Chondrocyte (in vitro differentiated cells): ENCODE data around the gene FBL. TPM values are rescaled to one million over a fixed set of nuclear protein-coding genes. Genes with fewer than 3 reads are reported as not detected.
"Not testable (repeated sequence)": the region's sequence is repeated elsewhere in the genome, so short reads cannot be mapped to it uniquely, and the experiment has no call there.

Source experiments
- DNase-seq: peaks from one replicate; pipeline ENCODE4 v3.0.0; 2021; ENCODE audit warnings: mixed read lengths, low spot score
- H3K27ac Mint-ChIP-seq: one replicate; pipeline ENCODE4 v1.8.0; 2021; ENCODE audit warnings: mild to moderate bottlenecking, moderate library complexity, mixed read lengths; ENCODE audit not compliant: unreplicated experiment
- H3K27me3 Mint-ChIP-seq: 2 replicates; pipeline ENCODE4 v1.8.0; 2021; ENCODE audit warnings: low read depth, mixed read lengths
- H3K36me3 Mint-ChIP-seq: 2 replicates; pipeline ENCODE4 v1.8.0; 2021; ENCODE audit warnings: low read depth, mixed read lengths
- H3K4me1 Mint-ChIP-seq: 2 replicates; pipeline ENCODE4 v1.8.0; 2021; ENCODE audit warnings: low read depth, mild to moderate bottlenecking, mixed read lengths
- H3K4me3 Mint-ChIP-seq: one replicate; pipeline ENCODE4 v1.8.0; 2021; ENCODE audit warnings: mild to moderate bottlenecking, moderate library complexity, mixed read lengths; ENCODE audit not compliant: unreplicated experiment
- H3K9me3 Mint-ChIP-seq: 2 replicates; pipeline ENCODE4 v1.8.0; 2021; ENCODE audit warnings: low read depth, mixed read lengths
- total RNA-seq: library from RNA; stranded (reverse); gene quantifications from 3 replicates; pipeline ENCODE4 v1.2.1, GENCODE V29; 2021
- TF ChIP-seq, protein P1 (sequence below): fragments of 200-600 bp; sonication (generic); IDR thresholded peaks from 2 replicates; pipeline ENCODE4 v1.5.0; 2021; ENCODE audit warnings: antibody characterized with exemption, mild to moderate bottlenecking, moderate library complexity

Gene FBL
- total RNA-seq, 1 donor from 2014 or later = 104 TPM

DNA sequence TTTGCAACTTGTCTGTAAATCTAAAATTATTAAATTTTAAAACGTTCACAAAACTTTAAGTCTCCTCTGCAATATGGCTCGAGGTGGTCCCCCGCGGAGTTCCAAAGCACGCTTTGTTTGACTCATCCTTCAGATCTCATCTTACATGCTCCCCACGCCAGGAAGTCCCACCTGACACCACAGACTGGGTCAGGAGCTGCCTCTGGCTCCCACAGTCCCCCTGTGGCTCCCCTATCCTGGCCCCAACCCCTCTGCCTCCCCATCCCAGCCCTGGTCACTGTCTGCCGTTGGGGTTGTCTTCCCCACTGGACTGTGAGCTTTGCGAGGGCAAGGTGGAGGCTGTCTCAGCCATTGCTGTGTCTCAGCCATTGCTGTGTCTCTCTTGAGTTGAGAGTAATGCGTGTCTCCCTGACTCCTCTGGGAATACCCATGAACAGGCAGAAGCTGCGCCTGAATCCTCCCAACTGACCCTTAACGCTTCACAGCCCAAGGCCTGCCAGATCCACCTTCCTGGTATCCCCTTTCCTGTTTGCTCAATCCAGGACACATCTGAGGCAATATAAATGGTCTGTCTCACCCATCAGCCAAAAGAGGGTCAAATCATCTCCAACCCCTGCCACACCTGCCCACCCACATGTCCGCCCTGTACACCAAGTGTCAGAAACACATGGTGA, 28.2 kb downstream of the FBL start:
- Mint-ChIP-seq H3K4me3 (no peak overlapping the region), H3K9me3 (no peaks in the 10 kb centered on the region), H3K36me3 (peaks cover 5% of the 10 kb centered on the region), H3K4me1 (no peaks in the 10 kb centered on the region), H3K27me3 (no peaks in the 10 kb centered on the region), H3K27ac (no peak overlapping the region)
- TF ChIP-seq, protein P1, sequence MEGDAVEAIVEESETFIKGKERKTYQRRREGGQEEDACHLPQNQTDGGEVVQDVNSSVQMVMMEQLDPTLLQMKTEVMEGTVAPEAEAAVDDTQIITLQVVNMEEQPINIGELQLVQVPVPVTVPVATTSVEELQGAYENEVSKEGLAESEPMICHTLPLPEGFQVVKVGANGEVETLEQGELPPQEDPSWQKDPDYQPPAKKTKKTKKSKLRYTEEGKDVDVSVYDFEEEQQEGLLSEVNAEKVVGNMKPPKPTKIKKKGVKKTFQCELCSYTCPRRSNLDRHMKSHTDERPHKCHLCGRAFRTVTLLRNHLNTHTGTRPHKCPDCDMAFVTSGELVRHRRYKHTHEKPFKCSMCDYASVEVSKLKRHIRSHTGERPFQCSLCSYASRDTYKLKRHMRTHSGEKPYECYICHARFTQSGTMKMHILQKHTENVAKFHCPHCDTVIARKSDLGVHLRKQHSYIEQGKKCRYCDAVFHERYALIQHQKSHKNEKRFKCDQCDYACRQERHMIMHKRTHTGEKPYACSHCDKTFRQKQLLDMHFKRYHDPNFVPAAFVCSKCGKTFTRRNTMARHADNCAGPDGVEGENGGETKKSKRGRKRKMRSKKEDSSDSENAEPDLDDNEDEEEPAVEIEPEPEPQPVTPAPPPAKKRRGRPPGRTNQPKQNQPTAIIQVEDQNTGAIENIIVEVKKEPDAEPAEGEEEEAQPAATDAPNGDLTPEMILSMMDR = no peak
- DNase-seq = no peak

DNA sequence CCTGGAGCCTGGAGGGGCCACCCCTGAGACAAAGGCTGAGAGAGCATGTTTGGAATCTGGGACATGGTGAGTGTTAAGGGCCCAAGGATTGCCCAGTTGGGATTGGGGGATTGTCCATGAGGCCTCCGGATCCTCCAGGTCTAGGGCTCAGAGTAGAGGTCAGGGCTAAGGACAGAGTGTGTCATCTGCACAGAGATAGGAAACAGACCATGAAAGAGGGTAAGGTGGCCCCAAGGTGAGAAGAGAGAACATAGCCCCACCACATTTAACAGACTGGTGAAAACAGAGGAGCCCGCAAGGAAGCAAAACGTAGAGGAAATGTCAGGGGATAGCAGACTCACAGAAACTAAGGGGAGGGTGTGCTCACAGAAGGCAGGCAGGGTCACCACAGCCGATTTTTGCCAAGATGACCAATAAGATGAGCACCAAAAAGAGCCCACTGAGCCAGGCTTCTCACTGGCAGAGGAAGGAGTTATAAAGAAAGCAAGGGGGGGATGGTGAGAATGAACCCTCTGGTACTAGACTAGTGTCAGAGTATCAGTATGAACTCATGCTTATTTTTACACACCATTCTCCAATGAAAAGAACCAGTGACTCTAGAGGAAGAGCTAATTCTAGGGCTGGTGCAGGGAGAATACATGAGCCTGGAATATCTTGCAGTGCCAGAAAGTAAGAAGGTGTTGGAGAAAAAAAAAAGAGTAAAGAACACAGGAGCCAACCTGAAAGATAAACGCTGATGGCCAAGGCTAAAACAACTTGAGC, 29.7 kb downstream of the FBL start:
- H3K9me3 Mint-ChIP-seq = no peaks in the 10 kb centered on the region
- peaks cover 5% of the 10 kb centered on the region for H3K36me3 Mint-ChIP-seq
- DNase-seq = no peak
- TF ChIP-seq, protein P1 = no peak
- no peak overlapping the region for H3K4me3 Mint-ChIP-seq
- H3K27ac Mint-ChIP-seq = no peak overlapping the region
- no peaks in the 10 kb centered on the region for H3K4me1 Mint-ChIP-seq
- H3K27me3 Mint-ChIP-seq = no peaks in the 10 kb centered on the region

DNA sequence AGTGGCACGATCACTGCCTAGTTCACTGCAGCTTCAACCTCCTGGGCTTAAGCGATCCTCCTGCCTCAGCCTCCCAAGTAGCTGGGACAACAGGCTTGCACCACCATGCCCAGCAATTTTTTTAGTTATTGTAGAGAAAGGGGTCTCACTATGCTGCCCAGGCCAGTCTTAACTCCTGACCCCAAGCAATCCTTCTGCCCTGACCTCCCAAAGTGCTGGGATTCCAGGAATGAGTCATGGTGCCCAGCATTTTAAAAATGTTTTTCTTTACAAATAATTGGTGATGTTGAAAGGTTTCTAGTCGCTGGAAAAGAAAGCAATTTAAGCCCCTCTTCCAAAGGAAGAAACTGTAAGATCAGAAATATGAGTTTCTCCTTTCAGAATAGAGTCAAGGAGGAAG, 31.6 kb downstream of the FBL start:
- H3K27me3 Mint-ChIP-seq = no peaks in the 10 kb centered on the region
- H3K27ac Mint-ChIP-seq = no peak overlapping the region
- no peaks in the 10 kb centered on the region for H3K9me3 Mint-ChIP-seq
- no peaks in the 10 kb centered on the region for H3K4me1 Mint-ChIP-seq
- DNase-seq = no peak
- peaks cover 5% of the 10 kb centered on the region for H3K36me3 Mint-ChIP-seq
- TF ChIP-seq, protein P1 = no peak
- no peak overlapping the region for H3K4me3 Mint-ChIP-seq

DNA sequence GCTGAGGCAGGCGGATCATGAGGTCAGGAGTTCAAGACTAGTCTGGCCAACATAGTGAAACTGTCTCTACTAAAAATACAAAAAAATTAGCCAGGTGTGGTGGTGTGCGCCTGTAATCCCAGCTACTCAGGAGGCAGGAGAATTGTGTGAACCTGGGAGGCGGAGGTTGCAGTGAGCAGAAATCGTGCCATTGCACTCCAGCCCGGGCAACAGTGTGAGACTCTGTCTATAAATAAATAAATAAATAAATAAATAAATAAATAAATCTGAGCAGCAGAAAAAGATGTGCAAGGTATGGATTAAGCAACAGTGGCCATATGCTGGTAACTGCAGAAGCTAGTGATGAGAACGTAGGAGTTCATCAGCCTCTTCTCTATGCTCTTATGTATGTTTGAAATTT, 32.1 kb downstream of the FBL start:
- H3K27me3 Mint-ChIP-seq, H3K9me3 Mint-ChIP-seq, DNase-seq, H3K36me3 Mint-ChIP-seq, H3K4me3 Mint-ChIP-seq, H3K4me1 Mint-ChIP-seq, H3K27ac Mint-ChIP-seq: not testable (repeated sequence)

DNA sequence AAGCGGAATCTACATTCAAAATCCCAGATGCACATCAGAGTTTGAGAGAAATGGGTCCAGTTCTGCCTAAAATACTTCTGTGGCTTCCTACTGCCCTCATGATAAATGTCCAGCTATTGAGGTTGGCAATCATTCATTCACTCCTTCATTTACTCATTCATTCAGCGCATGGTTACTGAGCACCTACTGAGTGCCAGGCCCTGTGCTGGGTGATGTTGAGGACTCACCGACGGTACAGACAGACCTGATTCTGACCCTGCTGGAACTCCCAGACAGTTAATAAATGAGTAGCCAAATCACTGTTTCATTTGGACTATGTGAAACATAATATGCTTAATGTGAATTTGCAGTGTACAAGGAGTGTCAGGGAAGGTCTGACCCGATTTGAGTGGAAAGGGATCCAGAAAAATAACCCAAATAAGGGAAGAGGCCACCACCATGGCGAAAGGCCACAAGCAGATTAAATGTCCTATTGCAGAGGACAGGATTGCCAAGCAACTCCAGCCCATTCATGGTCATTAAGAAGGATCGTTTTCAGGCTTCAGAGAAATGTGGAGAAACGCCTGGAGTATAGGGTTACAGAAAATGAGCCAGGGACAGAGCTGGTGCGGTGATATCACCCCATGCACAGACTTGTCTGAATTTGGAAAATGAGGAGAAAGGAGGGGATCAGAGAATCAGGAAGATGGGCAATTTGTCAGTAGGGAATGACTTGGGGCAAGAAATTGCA, 32.8 kb downstream of the FBL start:
- H3K27ac Mint-ChIP-seq = no peak overlapping the region
- H3K36me3 Mint-ChIP-seq = peaks cover 5% of the 10 kb centered on the region
- no peaks in the 10 kb centered on the region for H3K4me1 Mint-ChIP-seq
- no peak overlapping the region for H3K4me3 Mint-ChIP-seq
- H3K9me3 Mint-ChIP-seq = no peaks in the 10 kb centered on the region
- TF ChIP-seq, protein P1 = no peak
- DNase-seq = no peak
- no peaks in the 10 kb centered on the region for H3K27me3 Mint-ChIP-seq
